Measurements from ENCODE around the gene KRTAP10-3.

DNA sequence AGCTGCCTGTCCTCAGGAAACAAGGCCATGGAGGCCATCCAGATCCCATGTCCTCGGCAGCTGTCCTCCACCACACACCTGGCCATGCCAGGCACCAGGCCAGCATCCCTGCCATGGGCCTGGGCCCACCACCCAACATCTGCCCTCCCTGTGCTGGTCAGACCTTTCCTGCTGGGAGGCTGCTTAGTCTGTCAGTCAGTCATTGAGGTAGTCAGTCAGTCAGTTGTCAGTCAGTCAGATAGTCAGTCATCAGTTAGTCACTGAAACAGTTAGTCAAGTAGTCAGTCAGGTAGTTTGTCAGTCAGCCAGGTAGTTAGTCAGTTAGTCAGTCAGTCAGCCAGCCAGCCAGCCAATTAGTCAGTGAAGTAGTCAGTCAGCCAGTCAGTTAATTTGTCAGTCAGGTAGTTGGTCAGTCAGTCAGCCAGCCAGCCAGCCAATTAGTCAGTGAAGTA lies 35.8 kb downstream of the KRTAP10-3 start:
- TF ChIP-seq, protein P1, sequence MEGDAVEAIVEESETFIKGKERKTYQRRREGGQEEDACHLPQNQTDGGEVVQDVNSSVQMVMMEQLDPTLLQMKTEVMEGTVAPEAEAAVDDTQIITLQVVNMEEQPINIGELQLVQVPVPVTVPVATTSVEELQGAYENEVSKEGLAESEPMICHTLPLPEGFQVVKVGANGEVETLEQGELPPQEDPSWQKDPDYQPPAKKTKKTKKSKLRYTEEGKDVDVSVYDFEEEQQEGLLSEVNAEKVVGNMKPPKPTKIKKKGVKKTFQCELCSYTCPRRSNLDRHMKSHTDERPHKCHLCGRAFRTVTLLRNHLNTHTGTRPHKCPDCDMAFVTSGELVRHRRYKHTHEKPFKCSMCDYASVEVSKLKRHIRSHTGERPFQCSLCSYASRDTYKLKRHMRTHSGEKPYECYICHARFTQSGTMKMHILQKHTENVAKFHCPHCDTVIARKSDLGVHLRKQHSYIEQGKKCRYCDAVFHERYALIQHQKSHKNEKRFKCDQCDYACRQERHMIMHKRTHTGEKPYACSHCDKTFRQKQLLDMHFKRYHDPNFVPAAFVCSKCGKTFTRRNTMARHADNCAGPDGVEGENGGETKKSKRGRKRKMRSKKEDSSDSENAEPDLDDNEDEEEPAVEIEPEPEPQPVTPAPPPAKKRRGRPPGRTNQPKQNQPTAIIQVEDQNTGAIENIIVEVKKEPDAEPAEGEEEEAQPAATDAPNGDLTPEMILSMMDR (IDR thresholded peaks at IDR 0.05): no peak
- TF ChIP-seq POLR2A (IDR thresholded peaks at IDR 0.05): no peak

Measured in heart left ventricle (tissue), 13 donors.